Stimulated activated CD4-positive, alpha-beta T cell treated with anti-CD3 and anti-CD28 coated beads, TNF-alpha, amount 100 ng/mL, for 4 hours (primary cell): Measurements from ENCODE around the gene NXPH2.
"Not testable (repeated sequence)": the region's sequence is repeated elsewhere in the genome, so short reads cannot be mapped to it uniquely, and the experiment has no call there.

Source experiments
- DNase-seq, 3 experiments: peaks; one replicate each; pipeline ENCODE4 v3.0.0-alpha.2; 2020; ENCODE audit warnings: low read depth in 3 of 3

The NXPH2 gene

DNA sequence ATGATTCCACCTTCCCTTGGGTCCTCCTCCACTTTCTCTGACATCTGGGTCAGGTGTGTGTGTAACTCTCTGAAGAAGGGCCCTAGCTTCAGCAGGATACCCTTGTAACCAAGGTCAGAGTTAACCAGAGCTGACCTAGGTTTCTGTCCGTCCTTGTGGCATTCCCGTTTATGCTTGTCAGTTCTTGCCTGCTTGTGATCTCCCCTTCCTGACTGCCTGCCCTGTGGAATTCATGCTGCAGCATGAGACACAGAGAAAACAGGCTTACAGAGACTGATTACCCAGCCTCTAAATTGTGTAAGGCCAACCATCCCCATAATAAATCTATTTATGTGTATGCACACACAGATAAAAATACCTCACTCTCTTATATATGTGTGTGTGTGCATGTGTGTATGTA, 22.8 kb downstream of the NXPH2 start:
- no peak for DNase-seq

DNA sequence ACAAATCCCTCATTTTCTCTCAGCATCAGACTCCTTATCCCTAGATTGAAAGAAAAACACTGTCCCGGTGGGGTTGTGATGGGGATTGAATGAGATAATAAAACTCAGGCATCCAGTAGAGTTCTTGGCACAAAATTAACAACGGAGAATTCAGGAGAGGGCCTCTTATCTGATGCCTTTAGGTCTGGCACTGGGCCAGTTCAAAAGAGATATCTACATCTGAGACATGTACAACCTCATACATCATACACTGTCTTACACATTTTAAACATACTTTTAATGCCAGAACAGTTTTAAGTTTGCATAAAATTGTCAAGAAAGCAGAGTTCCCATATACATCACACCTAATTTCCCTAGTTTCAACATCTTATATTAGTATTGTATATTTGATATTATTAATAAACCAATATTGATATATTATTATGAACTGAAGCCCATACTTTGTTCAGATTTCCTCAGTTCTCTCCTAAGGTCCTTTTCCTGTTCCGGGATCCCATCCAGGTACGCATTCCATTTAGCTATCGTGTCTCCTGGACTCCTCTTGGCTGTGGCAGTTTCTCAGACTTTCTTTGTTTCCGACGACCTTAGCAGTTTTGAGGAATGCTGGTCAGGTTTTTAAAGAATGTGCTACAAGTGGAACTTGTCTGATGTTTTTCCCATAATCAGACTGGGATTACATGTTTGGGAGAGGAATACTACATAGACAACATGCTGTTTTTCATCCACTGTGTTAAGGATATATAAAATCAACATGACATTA, 27.8 kb downstream of the NXPH2 start:
- no peak for DNase-seq

DNA sequence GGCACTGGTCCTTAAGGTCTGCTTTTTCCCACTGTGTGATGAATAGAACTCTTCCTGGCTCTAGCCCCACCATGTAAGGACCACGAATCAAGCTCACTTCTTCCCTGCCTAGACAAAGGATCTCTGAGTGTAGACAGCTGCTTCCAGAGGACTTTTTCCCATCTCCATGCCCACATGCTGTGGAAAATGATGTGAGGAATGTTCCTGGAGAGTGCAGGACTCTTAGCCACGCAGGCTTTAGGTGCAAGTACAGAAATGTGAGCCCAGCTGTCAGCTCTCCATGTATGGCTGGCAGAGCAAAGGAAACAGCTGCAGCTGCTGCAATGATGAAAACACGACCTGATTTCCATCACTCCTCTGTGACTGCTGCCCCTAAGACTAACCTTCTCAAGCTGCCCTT, 35.5 kb downstream of the NXPH2 start:
- no peak for DNase-seq

DNA sequence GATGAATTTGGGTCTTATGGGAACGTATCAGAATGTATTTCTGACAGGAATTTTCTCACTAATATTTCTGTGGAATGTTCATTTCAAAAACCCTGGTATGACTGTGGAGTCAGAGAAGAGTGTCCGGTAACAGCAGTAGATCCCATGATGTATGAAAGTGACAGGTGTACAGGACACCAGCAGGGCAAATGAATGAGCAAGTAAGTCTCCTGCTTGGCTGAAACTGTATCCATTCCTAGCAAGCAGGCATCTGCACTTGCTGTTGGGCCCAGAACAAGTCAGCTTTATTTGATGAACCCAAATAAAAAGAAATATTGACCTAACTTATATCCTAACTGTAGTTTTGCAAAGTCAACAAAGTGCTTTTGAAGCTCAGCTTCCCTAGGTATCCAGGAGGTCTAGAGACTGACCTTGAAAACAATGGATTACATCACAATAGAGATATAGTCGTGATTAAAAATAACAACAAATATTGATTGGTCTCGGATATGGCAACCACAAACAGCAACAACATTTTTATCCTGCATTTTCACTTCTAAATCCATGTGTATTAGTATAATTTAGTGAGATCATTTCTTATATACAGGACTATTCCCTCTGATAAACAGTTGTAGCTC, 37.6 kb downstream of the NXPH2 start:
- no peak for DNase-seq

DNA sequence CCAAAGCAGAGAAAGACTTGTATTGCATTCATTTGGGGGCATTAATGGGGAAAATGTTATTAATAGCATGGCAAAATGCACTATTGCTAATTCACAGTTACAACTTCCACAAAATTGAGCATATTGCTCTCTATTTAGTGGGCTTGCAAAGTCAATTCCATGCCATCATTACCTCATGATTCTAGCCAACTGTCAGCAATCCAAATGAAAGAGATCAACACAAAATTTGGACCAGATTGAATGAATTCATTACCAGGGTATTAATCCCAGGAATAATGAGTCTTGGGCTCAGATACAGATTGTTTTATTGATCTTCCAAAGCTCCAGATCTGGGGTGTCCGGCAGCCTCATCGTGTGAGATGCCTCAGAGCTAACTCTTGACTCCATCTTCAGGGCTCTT, 38.3 kb downstream of the NXPH2 start:
- no peak for DNase-seq

DNA sequence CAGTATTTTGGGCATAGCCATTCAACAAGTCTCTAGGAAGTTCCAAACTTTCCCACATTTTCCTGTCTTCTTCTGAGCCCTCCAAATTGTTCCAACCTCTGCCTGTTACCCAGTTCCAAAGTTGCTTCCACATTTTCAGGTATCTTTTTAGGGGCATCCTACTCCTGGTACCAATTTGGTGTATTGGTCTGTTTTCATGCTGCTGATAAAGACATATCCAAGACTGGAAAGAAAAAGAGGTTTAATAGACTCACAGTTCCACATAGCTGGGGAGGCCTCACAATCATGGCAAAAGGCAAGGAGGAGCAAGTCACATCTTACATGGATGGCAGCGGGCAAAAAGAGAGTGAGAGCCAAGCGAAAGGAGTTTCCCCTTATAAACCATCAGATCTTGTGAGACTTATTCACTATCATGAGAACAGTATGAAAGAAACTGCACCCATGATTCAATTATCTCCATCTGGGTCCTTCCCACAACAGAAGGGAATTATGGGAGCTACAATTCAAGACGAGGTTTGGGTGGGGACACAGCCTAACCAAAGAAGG, 43.1 kb downstream of the NXPH2 start:
- not testable (repeated sequence) for DNase-seq

DNA sequence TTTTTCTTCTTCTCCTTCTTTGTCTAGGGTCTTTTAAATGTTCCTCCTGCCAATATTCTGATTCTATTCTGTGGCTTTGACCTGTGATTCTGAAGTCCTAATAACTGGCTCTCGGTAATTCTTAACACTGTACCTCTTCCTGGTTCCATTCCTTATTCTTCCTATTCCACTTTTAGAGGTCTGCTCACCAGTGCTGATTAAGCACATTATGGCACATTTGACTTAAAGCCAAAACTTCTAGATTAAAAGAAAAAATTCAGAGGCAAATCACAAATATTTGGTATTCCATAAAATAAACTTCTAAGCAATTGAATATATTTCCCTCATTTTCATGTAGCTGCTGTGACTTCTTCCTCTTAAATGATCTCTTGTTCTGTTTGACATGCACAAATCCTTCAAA, 47.5 kb downstream of the NXPH2 start:
- DNase-seq = no peak

DNA sequence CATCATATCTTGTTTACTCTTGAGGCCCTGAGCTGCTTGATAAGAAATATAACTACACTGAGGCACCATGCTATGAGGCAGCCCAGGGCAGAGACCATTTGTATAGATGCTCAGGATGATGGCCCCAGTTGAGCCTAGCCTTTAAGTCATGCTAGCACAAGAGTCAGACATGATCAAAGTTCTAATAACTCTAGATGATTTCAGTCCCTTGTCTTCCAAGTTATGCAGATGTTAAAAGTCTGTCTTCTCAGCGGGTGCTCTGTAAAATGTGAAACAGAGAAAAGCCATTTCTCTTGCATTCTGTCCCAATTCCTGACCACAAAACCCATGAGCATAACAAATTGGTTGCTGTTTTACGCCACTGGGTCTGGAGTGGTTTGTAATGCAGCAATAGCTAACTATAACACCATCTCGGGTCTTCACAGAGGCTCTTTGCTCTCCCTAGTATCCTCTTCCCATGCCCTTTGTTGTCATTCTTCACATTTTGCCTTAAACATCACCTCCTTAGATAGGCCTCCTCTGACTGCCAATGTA, 49.6 kb downstream of the NXPH2 start:
- DNase-seq = no peak

DNA sequence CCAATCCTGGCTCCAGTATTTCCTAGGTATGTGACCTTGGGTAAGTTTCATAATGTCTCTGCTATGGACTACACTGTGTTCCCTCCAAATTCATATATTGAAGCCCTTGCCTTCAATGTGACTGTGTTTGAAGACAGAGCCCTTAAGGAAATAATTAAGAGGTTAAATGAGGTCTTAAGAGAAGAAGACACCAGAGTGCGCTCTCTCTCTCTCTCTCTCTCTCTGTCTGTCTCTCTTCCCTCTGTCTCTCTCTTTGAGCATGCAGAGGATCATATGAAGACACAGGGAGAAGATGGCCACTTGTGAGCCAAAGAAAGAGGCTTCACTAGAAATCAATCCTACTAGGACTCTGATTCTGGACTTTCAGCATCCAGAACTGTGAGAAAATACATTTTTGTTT, 52.2 kb downstream of the NXPH2 start:
- DNase-seq = no peak

DNA sequence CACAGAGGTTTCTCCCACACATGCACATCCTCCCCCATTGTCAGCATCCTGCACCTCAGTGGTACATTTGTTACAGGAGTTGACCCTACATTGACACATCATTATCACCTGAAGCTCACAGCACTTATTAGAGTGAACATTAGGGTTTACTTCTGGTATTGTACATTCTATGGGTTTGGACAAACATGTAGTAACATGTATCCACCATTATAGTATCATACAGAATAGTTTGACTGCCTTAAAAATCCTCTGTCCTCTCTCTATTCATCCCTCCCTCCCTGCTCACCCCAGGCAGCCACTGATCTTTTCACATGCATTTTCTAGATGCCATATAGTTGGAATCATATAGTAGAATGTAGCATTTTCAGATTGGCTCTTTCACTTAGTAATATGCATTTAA, 53.5 kb downstream of the NXPH2 start:
- DNase-seq = no peak

DNA sequence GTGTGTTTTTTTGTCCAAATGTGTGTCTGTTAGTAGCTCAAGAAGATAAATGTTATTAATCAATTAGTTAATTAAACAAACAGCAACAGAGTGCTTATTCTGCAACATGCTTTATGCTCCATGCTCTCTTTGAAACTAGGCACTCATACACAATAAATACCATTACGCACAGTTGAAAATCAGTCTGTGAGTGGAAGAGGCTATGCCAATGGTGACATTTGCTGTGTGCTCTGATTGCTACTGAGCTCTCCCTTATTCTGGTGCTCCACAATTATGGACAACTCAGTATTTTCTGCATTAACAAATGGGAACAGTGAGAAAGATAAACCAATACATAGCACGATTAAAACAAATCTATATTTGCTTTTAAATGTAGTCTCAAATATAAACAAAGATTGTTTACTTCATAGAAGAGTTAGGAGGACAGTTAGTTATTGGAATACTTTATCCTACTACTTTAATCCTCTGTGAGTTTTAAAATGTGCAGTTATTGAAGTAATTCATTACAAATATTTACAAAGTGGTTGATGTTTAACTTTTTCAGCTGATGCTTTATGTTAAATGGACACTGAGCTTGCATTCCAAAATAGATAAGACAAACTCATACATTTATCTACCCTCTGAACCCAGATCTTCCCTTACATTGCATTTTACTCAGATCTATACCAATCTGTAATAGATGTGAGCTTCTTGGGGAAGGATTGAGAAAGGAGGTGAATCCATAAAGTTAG, 55.3 kb downstream of the NXPH2 start:
- no peak for DNase-seq

DNA sequence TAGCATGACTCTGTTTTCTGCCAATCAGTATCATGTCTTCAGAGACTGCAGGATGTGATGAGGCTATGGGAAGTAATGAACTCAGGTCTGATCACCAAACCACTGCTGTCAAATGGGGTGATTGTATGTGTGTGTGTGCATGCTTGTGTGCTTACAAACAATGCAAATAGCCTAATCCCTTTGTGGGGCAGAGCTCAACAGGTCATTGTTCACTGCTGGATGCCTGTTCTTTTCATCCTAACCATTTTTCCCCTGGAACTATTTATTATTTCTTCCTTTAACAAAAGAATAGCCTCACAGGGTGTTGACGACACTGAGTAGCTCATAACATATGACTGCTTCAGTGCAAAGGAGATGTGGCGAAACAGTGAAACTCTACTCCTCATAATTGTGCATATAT, 55.9 kb downstream of the NXPH2 start:
- DNase-seq = no peak

DNA sequence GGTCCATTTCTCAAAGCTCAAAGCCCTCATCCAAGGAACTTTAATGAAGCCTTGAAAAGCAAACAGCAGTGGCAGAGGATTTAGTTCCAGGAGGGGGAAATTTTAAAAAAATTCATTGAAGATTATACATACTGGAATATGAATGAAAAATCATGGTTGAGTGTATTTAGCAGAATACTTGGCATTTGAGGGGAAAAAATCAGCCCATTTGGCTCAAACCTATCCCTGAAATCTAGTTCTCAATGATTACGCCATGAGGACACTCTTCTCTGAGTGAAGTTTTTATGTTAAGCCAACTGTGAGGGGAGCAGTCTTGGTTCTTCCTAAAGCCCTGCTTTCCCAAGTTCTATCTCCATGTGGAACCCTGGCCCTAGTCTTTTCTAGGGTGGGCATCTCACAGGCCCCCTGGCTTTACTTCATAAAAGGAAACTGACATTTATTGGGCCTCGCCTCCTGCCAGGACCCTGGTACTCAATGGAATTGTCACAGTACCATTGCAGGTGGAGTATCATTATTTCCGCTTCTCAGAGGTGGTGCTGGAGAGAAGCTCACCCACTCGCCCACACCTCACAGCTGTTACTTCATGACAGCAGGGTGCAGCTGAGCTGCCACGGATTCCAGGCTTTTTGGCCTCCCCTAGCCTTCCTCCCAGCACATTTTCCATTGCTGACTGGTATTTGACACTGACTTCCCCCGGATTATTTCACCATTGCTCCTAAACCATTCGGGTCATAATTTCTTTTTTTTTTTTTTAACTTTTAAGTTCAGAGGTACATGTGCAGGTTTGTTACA, 56.8 kb downstream of the NXPH2 start:
- DNase-seq = no peak

DNA sequence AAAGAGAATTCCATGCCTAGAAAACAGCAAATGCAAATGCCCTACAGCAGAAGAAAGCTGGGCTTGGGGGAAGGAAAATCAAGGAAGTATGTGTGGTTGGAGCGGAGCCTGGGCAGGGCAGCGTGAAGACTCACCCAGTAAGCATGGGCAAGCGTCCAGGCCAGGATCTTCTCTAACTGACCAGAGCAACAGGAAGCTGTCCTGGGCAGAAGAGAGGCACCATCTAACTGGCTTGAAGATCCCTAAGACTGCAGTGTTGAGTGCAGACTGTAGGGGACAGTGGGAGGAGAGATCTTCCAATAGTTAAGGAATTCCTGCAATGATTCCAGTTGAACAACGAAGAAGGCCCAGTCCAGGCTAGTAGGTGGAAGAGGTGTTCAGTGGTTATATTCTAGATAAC, 57.9 kb downstream of the NXPH2 start:
- DNase-seq = no peak

DNA sequence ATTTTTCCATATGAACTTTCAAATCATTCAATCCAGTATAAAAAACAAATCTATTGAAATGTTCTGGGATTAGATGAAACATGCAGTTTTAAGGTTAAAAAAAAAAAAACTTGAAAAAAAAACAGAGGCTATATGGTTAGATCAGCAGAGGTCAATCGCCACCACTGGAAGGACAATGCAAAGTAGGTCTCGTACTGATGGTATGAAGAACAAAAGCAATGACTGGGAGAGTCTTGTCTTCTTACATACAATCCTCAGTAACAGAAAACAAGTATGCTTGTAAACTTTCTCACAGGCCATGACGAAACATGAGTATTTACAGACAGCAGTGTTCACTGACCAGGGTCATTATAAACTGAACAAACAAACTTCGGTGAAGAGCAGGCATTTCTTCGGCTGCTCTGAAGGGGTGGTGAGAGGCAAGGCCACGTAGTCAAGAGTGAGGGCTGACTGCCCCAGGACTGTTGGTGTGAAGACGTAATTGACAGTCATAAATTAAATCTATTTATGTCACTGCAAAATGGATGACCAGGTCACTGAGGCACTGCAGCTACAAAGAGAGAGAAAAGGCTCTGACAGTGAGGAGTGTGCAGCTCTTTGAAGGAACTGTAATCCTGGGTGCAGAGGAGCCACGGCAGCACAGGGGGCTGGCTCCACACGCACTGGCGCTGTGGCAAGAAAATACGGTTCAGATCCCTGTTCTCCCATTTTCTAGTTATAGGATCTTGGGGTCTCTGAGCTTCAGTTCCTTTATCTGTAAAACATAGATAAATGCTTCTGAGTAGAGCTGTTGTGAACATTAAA, 60.0 kb downstream of the NXPH2 start:
- no peak for DNase-seq

DNA sequence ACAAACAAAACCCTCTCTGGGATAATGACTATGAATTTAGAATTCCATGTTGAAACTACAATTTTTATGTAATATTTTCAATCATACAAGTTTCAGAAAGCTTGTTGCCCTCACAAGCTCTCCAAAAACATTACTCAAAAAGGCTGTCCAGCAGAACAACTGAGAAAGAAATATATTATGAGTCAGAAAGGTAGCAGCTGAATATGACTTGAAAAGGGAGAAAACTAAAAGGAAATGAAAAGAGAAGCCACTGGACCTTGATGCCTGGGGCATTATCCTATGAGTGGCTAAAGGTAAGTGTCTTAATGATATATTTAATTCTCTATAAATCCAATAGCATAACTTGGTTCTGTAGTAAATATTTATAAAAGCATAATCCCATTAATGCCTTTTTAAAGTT, 61.8 kb downstream of the NXPH2 start:
- no peak for DNase-seq

DNA sequence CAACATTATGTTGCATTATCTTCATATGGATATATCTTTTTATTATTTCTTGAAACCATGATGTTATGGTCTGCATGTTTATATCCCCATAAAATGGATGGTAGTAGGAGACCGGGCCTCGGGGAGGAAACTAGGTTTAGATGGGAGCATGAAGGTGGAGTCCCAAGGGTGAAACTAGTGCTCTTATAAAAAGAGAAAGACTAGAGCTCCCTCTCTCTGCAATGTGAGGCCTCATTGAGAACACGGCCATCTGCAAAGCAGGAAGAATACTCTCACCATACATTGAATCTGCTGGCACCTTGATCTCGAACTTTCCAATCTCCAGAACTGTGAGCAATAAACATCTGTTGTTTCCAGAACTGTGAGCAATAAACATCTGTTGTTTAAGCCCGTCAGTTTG, 64.0 kb downstream of the NXPH2 start:
- DNase-seq = no peak

DNA sequence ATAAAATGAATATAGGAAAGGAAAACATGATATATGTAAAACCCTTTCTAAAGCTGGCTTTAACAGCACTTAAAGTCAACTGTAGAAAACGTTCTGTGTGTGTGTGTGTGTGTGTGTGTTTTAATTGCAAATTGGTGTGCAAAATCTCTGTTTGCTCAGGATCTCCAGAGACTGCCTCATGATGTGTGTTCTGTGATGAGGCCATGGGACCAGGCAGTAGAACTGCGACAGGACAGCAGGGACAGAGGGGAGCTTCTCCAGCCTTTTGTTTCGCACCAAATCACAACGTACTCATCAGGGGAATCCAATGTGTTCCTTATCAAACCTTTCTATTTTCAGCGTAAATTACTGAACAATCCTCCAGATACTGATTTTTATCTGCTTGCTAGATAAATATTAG, 66.7 kb downstream of the NXPH2 start:
- no peak for DNase-seq

DNA sequence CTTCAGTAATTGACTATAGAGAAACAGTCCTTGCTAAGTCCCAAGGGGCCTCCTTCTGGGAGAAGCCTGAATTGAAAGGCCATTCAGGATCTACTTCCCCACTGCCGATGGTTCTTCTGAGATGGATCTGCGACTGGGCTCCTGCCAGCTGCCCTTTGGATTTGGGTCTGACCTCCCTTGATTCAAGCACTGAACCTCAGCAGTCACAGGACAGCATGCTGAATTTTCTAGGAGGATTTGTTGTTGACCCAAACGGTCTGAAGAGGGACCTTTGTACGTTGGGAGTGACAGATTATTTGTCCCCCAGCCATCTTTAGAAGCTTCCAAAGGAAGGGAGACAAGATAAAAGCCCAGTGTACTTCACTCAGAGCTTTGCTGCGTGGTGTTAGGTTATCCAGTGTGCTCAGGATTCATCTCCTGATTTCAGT, 67.1 kb downstream of the NXPH2 start:
- DNase-seq = no peak

DNA sequence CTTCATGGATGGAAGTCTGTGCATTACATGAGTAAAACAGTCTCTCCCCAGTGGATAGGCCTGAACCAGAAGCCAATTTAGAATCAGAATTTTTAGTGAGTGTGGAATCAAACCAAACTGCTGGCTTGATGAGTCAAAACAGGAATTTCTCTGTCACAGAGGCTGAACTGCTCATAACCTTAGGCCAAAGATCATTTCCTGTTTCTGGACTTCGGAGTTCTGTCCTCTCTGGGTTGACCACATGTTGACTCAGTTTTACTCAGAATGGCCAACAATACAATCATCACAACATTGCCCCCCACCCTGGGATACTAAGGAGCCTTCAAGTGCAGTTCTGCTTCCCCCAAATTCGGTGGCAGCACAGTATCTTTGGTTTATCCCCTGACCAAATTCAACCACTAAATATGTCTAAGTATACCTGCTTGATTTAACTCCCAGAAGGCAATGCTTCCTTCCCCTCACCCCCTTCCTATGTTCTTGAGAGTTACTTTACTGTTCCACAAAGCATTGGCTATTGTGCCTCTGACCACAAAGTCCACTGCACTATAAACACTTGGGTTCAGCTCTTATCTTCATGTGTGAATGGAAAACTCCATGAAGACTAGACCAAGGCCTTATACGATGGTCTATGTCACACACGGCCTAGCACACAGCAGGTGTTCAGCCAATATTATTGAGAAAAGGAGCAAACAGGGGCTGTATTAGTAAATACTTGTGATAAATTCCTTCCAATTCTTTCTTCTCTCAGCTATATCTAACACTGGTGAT, 67.8 kb downstream of the NXPH2 start:
- DNase-seq = no peak
